Small intestine (tissue), 7 donors: ENCODE results near the gene MCL1. TPM values are rescaled to one million over a fixed set of nuclear protein-coding genes. Genes with fewer than 3 reads are reported as not detected.
"Not testable (repeated sequence)": the region's sequence is repeated elsewhere in the genome, so short reads cannot be mapped to it uniquely, and the experiment has no call there.

ENCODE experiments used
- DNase-seq, 2 donors: peaks; one replicate each; pipeline versions ENCODE4 v3.0.0 to v3.0.0-alpha.2; 2013
- FAIRE-seq: peaks from 2 replicates; lab custom pipeline; 2012; peaks lifted over from hg19 to GRCh38; lab: Jason Lieb, UNC
- H3K27ac ChIP-seq, 3 donors: one replicate each; pipeline ENCODE4 v1.5.1; 2013; ENCODE audit warnings: low read length in 2 of 3, mild to moderate bottlenecking in 2 of 3, control low read depth in 1 of 3, inconsistent platforms in 1 of 3, low read depth in 1 of 3, moderate library complexity in 1 of 3
- H3K27me3 ChIP-seq, 3 donors: one replicate each; pipeline ENCODE4 v1.6.1; 2013; ENCODE audit warnings: low read length in 3 of 3, inconsistent platforms in 1 of 3; ENCODE audit not compliant: control insufficient read depth in 3 of 3, insufficient read depth in 3 of 3
- H3K36me3 ChIP-seq, 3 donors: one replicate each; pipeline ENCODE4 v1.6.1; 2013; ENCODE audit warnings: low read length in 3 of 3, inconsistent platforms in 1 of 3, low read depth in 1 of 3, mild to moderate bottlenecking in 1 of 3, moderate library complexity in 1 of 3; ENCODE audit not compliant: control insufficient read depth in 3 of 3, insufficient read depth in 2 of 3
- H3K4me1 ChIP-seq, 3 donors: one replicate each; pipeline ENCODE4 v1.6.1; 2013; ENCODE audit warnings: low read length in 2 of 3, inconsistent platforms in 1 of 3, low read depth in 1 of 3, mild to moderate bottlenecking in 1 of 3, moderate library complexity in 1 of 3; ENCODE audit not compliant: control insufficient read depth in 3 of 3, insufficient read depth in 2 of 3
- H3K4me3 ChIP-seq, 3 donors: one replicate each; pipeline ENCODE4 v1.5.1; 2013; ENCODE audit warnings: low read length in 3 of 3, control low read depth in 1 of 3, inconsistent platforms in 1 of 3, low read depth in 1 of 3, mild to moderate bottlenecking in 1 of 3, moderate library complexity in 1 of 3
- H3K9me3 ChIP-seq, 2 donors: one replicate each; pipeline ENCODE4 v1.6.1; 2013; ENCODE audit warnings: low read depth in 1 of 2, low read length in 1 of 2; ENCODE audit not compliant: control insufficient read depth in 2 of 2, insufficient read depth in 1 of 2
- WGBS, 3 donors: extraction: QIAGEN DNeasy Blood & Tissue Kit; methylation state at CpG; one replicate each; pipeline ENCODE4 v1.1.7; 2013; 5-methylcytosine and 5-hydroxymethylcytosine counted together
- polyA plus RNA-seq, 4 donors: library from polyadenylated mRNA; stranded (reverse) in 3 of 4; unstranded in 1 of 4; fragments of 200-250 nt in 3 of 4; fragments of 120-200 nt in 1 of 4; gene quantifications; one replicate each; pipeline versions ENCODE4 v1.2.1 to v1.2.3, GENCODE V29; 2013
- donor health status: healthy with polysubstance abuse.
- donor health status: control.
- donor health status: control.
- donor health status: Bipolar disorder and iron deficiency.
- donor health status: healthy.

MCL1 gene
- polyA plus RNA-seq, 4 donors: 87.0 to 189 (median 105) TPM

GRCh38 chr1:150577557-150578271, 1.7 kb downstream of the MCL1 start:
- 0 to 2% (median 1%) methylated on average over 11 of the region's 11 CpGs for WGBS, 3 donors
- H3K4me1 ChIP-seq: peaks cover 3 to 24% (median 9%) of the 10 kb centered on the region in 3 donors
- DNase-seq (peak; percentile 45 to 48), FAIRE-seq (no peak)
- no peaks in the 10 kb centered on the region for H3K9me3 ChIP-seq
- H3K36me3 ChIP-seq: peaks cover 13 to 22% (median 14%) of the 10 kb centered on the region in 3 donors
- H3K4me3 ChIP-seq: peak overlapping the region; percentile 84 to 99 (median 94)
- peak overlapping the region; percentile 98 to 99 (median 98) for H3K27ac ChIP-seq
- no peaks in the 10 kb centered on the region for H3K27me3 ChIP-seq

- Histone ChIP-seq H3K9me3 (no peaks in the 10 kb centered on the region), H3K4me3 (peak overlapping the region; percentile 68 to 94 (median 84)), H3K27me3 (no peaks in the 10 kb centered on the region), H3K27ac (peak overlapping the region; percentile 98 to 99 (median 98)), H3K4me1 (peaks cover 3 to 27% (median 9%) of the 10 kb centered on the region in 3 donors), H3K36me3 (peaks cover 13 to 29% (median 16%) of the 10 kb centered on the region in 3 donors)
- no peak for FAIRE-seq
- 0 to 12% (median 7%) methylated on average over 2 of the region's 2 CpGs for WGBS, 3 donors
- peak; percentile 46 to 58 for DNase-seq
Observed at GRCh38 chr1:150576794-150577556, 2.4 kb downstream of the MCL1 start.

GRCh38 chr1:150576367-150576711, 3.1 kb downstream of the MCL1 start:
- peak overlapping the region in 2 of 3 donors; percentile 84 to 94 for H3K4me3 ChIP-seq
- H3K4me1 ChIP-seq: peaks cover 3 to 27% (median 9%) of the 10 kb centered on the region in 3 donors
- peak overlapping the region in 1 of 3 donors; percentile 98 for H3K27ac ChIP-seq
- H3K27me3 ChIP-seq: no peaks in the 10 kb centered on the region
- 1% methylated on average over 4 of the region's 4 CpGs for WGBS, 3 donors
- no peaks in the 10 kb centered on the region for H3K9me3 ChIP-seq
- peaks cover 13 to 35% (median 16%) of the 10 kb centered on the region in 3 donors for H3K36me3 ChIP-seq
- DNase-seq: peak in 1 of 2 donors; percentile 45
- FAIRE-seq: no peak

GRCh38 chr1:150575518-150576366, 3.7 kb downstream of the MCL1 start:
- Histone ChIP-seq H3K9me3 (no peaks in the 10 kb centered on the region), H3K27me3 (no peaks in the 10 kb centered on the region), H3K4me3 (peak overlapping the region; percentile 37 to 94 (median 84)), H3K27ac (peak overlapping the region; percentile 64 to 98 (median 74)), H3K4me1 (peaks cover 3 to 27% (median 9%) of the 10 kb centered on the region in 3 donors), H3K36me3 (peaks cover 13 to 41% (median 16%) of the 10 kb centered on the region in 3 donors)
- peak; percentile 14 to 25 for DNase-seq
- WGBS, 3 donors: 0 to 8% (median 5%) methylated on average over 1 of the region's 1 CpG
- no peak for FAIRE-seq

GRCh38 chr1:150575072-150575489, 4.3 kb downstream of the MCL1 start:
- DNase-seq: peak; percentile 56 to 77
- peaks cover 13 to 46% (median 16%) of the 10 kb centered on the region in 3 donors for H3K36me3 ChIP-seq
- no peak for FAIRE-seq
- H3K4me3 ChIP-seq: peak overlapping the region in 2 of 3 donors; percentile 84 to 94
- H3K9me3 ChIP-seq: no peaks in the 10 kb centered on the region
- peak overlapping the region; percentile 64 to 98 (median 83) for H3K27ac ChIP-seq
- no peaks in the 10 kb centered on the region for H3K27me3 ChIP-seq
- peaks cover 3 to 25% (median 9%) of the 10 kb centered on the region in 3 donors for H3K4me1 ChIP-seq
- WGBS, 3 donors: 27 to 32% (median 29%) methylated on average over 4 of the region's 4 CpGs

- Histone ChIP-seq H3K4me3 (peak overlapping the region; percentile 12 to 84 (median 31)), H3K9me3 (no peaks in the 10 kb centered on the region), H3K27me3 (no peaks in the 10 kb centered on the region), H3K27ac (peak overlapping the region; percentile 43 to 98 (median 83)), H3K36me3 (peaks cover 13 to 52% (median 16%) of the 10 kb centered on the region in 3 donors), H3K4me1 (peaks cover 3 to 25% (median 9%) of the 10 kb centered on the region in 3 donors)
- WGBS, 3 donors: 47 to 69% (median 53%) methylated on average over 6 of the region's 6 CpGs
- DNase-seq (peak in 1 of 2 donors; percentile 36), FAIRE-seq (no peak)
Observed at GRCh38 chr1:150574260-150575071, 4.9 kb downstream of the MCL1 start.

GRCh38 chr1:150573648-150574071, 5.8 kb downstream of the MCL1 start:
- FAIRE-seq, H3K9me3 ChIP-seq, H3K27me3 ChIP-seq, H3K4me3 ChIP-seq: not testable (repeated sequence)
- H3K27ac ChIP-seq: peak overlapping the region in 1 of 3 donors; percentile 80
- DNase-seq: peak in 1 of 2 donors; percentile 9
- H3K4me1 ChIP-seq: peaks cover 3 to 33% (median 13%) of the 10 kb centered on the region in 3 donors
- peaks cover 13 to 51% (median 16%) of the 10 kb centered on the region in 3 donors for H3K36me3 ChIP-seq
- 64 to 80% (median 76%) methylated on average over 13 of the region's 13 CpGs for WGBS, 3 donors
